Mesenteric fat pad (tissue), 1 donor: Measurements from ENCODE around the gene MYRIP. TPM values are rescaled to one million over a fixed set of nuclear protein-coding genes. Genes with fewer than 3 reads are reported as not detected.
A peak's percentile ranks its signal among the peaks of the same experiment; 100 is the strongest.
"Not testable (repeated sequence)": the region's sequence is repeated elsewhere in the genome, so short reads cannot be mapped to it uniquely, and the experiment has no call there.

Experiments used
- DNase-seq: peaks from one replicate; pipeline ENCODE4 v3.0.0-alpha.2; 2020; ENCODE audit warnings: low spot score
- total RNA-seq: library from RNA; stranded (reverse); fragmentation: NEBNext Ultra II Directional; extraction: Animal tissue kit (Norgen Biotek cat#: 25700); gene quantifications from one replicate; pipeline ENCODE4 v1.2.1, GENCODE V29; 2021
- donor health status: DM: yes; HTN: yes; CAD: no.

The MYRIP gene
- total RNA-seq, 1 donor from 2014 or later: 1.8 TPM

DNA sequence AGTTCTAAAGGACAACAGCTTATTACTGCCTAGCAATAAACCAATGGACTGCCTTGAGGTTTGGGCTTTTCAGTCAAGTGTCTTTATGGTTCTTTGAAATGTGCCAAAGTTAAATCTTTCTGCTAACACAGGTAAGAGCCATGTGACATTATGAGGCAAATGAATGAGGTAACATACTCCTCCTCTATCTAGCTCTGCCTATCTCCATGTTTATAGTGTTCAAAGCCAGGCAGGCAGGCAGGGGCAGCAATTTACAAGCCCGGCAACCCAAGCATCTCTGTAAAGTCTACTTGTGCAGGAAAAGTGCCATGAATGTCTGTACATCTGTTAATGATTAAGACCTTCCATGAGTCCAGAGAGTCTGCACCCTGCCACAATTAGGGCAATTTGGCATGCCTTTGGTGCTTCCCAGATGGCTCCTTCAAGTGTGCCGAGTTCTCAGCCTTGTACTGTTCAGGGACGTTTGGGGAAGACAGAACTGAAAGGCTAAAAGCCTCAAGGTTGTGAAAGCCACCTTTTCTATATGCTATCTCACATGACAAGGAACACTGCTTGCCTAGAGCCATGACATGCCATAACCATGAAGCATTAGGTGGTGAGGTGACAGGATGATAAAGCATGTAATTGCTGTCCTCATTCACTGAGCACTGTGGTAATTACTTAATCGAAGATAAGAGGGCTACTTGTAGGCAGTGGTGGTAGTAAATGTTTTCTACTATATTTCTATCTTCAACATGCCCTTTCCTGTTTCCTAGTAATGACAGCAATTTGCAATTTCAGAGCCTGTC lies 458.7 kb downstream of the MYRIP start:
- DNase-seq: no peak

- DNase-seq: no peak
Observed at GRCh38 chr3:40268802-40269524, 459.6 kb downstream of the MYRIP start.

DNA sequence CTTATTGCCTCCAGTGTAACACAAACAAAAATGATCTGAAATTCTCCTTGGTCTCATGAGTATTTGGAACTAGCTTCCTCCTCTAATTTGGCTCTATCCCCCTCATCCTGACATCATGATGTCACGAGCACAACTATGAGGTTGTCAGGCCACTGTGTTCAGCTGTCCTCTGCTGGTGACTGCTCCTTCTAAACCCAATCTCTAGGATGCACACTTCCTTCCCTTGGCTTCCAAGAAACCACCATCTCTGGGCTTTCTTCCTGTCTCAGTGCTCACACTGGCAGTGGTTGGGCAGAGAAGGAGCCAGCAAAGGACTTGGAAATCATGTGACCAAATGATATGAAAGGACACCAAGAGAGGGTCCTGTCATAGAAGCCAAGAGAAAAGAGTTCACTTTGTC lies 469.4 kb downstream of the MYRIP start:
- no peak for DNase-seq

DNA sequence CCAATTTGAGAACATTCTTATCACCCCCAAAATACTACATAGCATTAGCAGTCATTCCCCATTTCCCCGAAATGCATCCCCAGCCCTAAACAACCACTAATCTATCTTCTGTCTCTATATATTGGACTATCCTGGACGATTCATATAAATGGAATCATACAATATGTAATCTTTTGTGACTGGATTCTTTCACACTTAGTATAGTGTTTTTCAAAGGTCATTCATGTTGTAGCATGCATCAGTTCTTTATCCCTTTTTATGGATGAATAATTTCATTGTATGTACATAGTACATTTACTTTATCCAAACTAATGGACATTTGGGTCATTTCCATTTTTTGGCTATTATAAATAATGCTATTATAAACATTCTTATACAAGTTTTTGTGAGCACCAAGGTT lies 472.6 kb downstream of the MYRIP start:
- DNase-seq: no peak

DNA sequence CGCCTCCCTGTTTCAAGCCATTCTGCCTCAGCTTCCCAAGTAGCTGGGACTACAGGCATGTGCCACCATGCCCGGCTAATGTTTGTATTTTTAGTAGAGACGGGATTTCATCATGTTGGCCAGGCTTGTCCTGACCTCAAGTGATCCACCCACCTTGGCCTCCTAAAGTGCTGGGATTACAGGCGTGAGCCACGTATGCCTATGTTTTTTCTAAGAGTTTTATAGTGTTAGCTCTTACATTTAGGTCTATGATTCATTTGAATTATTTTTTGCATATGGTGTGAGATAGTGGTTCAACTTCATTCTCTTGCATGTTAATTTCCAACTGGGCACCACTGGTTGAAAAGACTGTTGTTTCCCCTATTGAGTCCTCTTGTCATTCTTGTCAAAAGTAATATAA lies 473.6 kb downstream of the MYRIP start:
- DNase-seq: not testable (repeated sequence)

- DNase-seq: no peak
Observed at GRCh38 chr3:40287248-40287647, 477.8 kb downstream of the MYRIP start.

- no peak for DNase-seq
Observed at GRCh38 chr3:40290396-40290795, 481.0 kb downstream of the MYRIP start.

- DNase-seq: no peak
Observed at GRCh38 chr3:40291471-40291870, 482.1 kb downstream of the MYRIP start.

- no peak for DNase-seq
Observed at GRCh38 chr3:40292637-40293349, 483.4 kb downstream of the MYRIP start.

DNA sequence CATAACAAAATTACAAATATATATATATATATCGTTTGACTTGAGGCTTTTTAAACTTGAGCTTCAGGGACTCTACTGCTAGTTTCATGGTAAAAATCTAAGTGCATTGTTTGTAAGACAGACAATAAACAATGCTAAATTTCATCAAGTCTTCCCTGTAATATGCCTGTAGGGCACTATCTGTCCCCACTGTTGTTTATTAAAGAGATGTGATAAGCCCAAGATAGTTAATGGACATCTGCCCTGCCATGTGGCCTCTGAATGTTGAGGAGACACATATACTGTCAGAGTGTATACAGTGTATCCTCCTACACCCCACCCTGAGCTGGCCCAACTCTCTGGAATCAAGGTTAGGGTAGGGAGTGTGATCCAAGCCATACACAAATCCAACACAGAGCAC lies 485.0 kb downstream of the MYRIP start:
- DNase-seq: no peak

- DNase-seq: no peak
Observed at GRCh38 chr3:40298075-40298474, 488.7 kb downstream of the MYRIP start.

GRCh38 chr3:40299130-40299720 lies 489.8 kb downstream of the MYRIP start:
- DNase-seq: no peak

GRCh38 chr3:40299721-40300335 lies 490.4 kb downstream of the MYRIP start:
- no peak for DNase-seq

GRCh38 chr3:40302784-40303183 lies 493.4 kb downstream of the MYRIP start:
- DNase-seq: no peak

GRCh38 chr3:40304352-40304751 lies 494.9 kb downstream of the MYRIP start:
- no peak for DNase-seq

DNA sequence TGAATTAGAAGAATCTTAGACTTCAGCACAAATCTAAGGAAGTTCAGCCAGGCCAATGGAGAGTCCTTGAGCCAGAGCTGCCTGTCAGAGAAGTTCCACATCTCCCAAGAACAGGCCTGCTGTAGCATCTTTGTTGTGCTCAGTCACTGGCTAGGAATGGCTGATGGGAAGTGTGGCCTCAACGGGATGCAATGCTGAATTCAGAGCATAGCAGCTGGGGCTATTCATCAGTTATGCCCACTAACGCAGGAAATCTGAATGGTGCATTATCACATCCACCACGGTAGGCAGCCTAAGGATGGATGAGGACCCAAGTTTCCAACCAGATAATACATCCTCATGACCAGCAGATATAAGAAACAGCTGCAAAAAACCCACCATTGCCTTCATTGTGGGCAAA lies 496.9 kb downstream of the MYRIP start:
- no peak for DNase-seq

DNA sequence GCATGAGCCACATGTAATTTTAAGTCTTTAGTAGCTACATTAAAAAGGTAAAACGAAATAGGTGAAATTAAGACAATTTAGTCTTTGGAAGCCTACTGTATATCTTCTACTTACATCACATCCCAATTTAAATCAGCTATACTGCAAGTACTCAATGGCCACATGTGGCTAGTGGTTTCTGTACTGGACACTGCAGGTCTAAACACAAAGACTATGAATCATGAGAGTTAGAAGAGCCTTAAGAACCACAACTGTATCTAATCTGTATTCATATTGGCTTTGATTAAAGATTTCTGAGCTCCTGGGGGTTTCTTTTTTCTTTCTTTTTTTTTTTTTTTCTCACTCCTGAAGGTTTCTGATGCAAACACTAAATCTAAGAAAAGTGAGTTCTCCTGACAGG lies 497.8 kb downstream of the MYRIP start:
- no peak for DNase-seq

- DNase-seq: no peak
Observed at GRCh38 chr3:40308725-40309417, 499.5 kb downstream of the MYRIP start.

DNA sequence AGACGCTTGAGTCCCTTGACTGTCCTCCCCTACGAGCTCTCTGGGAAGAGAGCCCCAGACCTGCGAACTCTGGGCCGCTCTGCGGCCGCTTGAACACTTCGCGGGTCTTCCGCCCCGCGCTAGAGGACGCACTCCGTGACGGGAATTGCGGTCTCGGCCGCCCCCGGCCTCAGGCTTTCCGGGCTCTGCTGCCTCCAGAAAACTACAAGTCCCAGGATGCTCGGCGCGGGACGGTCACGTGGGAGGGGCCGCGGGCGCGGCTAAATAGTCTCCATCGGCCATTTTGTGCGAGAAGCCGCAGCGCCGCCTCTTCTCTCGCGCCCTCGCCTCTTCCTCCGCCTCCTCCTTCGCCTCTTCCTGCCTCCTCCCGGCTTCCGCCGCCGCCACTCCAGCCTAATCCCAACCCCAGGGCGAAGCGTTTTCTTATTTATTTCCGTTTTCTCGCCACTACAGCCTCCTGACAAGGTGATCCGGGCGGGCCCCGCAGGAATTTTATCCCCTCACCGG lies 500.1 kb downstream of the MYRIP start, which contains the start of gene EIF1B:
Gene EIF1B (plus strand): TSS at position 290 of the 507 bp plus-strand sequence. CDS start 235 bp downstream, outside the sequence.
- DNase-seq: peak; percentile 100
